C4-2B (cell line): ENCODE results near the gene CAMK2A.

Experiments used
- H3K27ac ChIP-seq: fragments of 450-650 bp; 2 replicates; pipeline ENCODE4 v1.5.1; 2017
- ZFX ChIP-seq: fragments of 450-650 bp; IDR thresholded peaks from 2 replicates; pipeline ENCODE4 v1.6.1; 2017
- TF ChIP-seq, protein P1 (sequence below): fragments of 450-650 bp; conservative IDR thresholded peaks from 2 replicates; pipeline ENCODE4 v1.5.1; 2017; ENCODE audit warnings: mild to moderate bottlenecking

CAMK2A gene

DNA sequence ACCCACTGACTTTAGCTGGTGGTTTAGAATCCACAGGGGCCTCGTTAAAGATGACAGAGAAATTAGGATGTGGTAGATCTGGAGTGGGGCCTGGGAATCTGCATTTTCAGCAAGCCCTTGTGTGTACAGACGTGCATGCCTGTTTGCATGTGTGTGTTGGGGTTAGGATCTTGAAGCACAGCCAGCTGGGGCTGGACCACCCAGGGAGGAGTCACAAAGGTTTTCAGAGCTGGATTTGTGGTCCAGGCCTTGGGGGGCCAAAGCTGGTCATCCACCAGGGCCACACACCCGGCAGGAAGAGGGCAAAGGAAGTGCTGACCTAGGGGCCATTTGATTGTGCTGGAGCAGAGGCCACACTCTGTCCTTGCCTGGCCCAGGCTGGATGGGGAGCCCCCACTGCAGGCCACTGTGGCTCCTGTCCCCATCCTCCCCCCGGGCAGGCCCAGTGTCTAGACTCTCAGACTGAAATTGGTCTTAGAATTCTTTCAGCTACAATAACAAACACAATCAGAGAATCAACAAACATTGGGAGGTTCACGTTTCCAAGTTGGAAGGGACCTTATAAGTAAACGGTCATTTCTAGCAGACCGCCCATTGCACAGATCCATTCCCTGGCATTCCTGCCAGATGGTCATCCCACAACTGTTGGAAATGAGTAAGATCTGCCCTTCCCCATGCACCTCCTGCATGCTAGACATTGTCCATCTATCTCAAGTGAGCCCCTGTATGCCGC is 112.7 kb downstream of the CAMK2A start:
- TF ChIP-seq ZFX: no peak
- TF ChIP-seq, protein P1, sequence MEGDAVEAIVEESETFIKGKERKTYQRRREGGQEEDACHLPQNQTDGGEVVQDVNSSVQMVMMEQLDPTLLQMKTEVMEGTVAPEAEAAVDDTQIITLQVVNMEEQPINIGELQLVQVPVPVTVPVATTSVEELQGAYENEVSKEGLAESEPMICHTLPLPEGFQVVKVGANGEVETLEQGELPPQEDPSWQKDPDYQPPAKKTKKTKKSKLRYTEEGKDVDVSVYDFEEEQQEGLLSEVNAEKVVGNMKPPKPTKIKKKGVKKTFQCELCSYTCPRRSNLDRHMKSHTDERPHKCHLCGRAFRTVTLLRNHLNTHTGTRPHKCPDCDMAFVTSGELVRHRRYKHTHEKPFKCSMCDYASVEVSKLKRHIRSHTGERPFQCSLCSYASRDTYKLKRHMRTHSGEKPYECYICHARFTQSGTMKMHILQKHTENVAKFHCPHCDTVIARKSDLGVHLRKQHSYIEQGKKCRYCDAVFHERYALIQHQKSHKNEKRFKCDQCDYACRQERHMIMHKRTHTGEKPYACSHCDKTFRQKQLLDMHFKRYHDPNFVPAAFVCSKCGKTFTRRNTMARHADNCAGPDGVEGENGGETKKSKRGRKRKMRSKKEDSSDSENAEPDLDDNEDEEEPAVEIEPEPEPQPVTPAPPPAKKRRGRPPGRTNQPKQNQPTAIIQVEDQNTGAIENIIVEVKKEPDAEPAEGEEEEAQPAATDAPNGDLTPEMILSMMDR: no peak
- H3K27ac ChIP-seq: no peak overlapping the region

DNA sequence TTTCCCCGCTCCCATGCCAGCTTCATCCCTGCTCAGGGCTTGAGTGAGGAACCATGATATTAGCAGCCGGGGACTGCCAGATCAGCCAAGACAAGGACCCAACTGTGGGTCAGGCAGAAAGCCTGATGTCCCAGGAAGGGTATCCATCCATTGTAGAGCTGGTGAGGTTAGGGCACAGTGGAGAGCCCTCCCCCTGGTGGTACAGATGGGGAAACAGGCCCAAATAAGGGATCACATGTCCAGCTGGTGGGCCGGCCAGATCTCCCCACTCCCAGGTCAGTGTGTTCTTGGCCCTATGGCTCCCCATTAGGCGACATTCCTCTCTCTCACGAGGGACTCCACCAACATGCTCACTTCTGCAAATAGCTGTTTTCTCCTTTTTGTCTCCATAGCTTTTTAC is 114.0 kb downstream of the CAMK2A start:
- no peak overlapping the region for H3K27ac ChIP-seq
- no peak for TF ChIP-seq ZFX
- TF ChIP-seq, protein P1: no peak; the same call in 1 of the 2 replicates

DNA sequence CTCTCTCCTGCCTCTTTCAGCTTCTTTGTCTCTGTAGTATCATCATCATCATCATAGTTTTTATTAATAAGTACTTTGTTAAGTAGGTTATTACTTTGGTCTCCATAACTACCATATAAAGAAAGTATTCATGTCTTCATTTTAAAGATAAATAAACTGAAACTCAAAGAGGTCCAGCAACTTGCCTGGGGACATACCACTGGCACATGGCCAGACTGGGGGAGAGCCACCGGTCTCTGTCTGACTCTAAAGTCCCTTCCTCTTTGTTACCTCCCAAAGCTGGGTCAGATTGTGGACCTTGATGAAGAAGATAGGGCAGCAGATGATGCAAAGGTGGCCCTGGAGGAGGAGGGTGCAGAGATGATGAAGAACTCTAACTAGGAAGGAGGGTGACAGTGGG is 114.5 kb downstream of the CAMK2A start:
- TF ChIP-seq, protein P1: no peak
- TF ChIP-seq ZFX: no peak

DNA sequence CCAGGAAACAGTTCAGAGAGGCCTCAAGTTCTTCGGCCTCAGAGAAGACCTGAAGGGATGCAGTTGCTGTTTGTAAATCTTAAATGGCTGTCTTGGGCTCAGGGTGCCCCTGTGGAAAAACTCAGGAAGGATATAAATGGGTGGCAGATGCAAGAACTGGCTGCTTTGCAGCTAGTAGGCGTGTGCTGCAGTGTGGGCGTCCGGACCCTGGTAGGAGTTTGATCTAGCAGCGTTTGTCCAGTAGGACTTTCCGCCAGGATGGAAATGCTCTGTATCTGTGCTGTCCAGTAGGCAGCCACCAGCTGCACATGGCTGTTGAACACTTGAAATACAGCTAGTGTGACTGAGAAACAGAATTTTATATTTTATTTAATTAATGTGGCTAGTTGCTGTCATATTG is 115.3 kb downstream of the CAMK2A start:
- no peak overlapping the region for H3K27ac ChIP-seq
- no peak for TF ChIP-seq ZFX
- TF ChIP-seq, protein P1: no peak

More for the DNA sequence above, 114.5 kb downstream of the CAMK2A start:
- no peak overlapping the region for H3K27ac ChIP-seq

DNA sequence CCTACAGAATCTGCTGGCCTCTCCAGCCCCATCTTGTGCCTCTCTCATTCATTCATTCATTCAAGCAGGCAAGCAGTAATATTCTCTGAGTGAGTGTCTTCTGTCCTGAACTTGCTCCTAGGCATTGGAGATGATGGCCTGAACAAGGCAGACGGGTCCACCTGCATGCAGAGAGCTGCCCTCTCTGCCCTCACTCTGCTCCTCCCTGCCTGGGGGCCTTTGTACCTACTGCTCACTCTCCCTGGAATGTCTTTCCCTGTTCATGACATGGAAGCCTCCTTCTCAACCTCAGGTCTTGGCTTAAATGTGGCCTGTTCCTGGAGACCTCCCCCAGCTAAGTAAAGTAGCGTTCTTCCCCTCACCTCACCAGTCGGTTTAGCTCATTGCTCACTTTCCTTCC is 116.4 kb downstream of the CAMK2A start:
- TF ChIP-seq, protein P1: no peak
- no peak for TF ChIP-seq ZFX
- no peak overlapping the region for H3K27ac ChIP-seq

DNA sequence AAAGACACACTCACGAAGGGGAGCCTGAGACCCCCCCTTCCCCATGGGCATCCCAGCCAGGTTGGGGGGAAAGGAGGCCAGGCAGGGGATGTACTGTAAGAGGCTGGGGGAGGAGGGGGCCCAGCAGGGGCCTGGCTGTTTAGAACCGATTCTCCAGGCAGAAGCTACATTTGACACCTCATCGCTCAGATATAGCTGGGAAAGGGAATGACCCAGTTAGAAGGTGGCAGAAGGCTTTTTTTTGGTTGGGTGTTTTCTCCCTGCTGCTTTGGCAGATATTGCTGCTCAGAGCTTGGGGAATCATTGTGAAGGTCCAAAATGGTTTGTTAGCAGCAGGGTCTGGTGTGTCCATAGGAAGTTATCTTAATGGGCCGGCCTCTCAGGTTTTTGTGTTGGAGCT is 117.0 kb downstream of the CAMK2A start:
- TF ChIP-seq, protein P1: no peak
- no peak for TF ChIP-seq ZFX
- H3K27ac ChIP-seq: no peak overlapping the region

DNA sequence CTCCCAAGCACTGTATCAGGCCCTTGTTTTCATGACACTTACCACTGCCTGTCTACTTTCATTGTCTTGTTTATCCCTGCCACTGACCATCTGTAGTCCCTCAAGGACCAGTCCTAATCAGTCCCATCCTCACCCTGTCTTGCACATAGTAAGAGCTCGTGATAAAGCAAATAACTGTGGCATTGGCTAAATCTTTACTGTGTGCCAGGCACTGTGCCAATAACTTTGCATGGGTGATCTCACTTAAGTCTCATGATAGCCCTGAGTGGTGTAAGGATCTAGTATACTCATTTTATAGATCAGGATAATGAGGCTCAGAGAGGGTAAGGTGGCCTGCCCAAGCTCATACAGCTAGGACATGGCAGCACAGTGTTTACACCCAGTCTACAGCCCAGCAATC is 117.4 kb downstream of the CAMK2A start:
- TF ChIP-seq ZFX: no peak
- TF ChIP-seq, protein P1: no peak
- H3K27ac ChIP-seq: no peak overlapping the region
